ENCODE measurements around the gene PPM1A. TPM values are rescaled to one million over a fixed set of nuclear protein-coding genes. Genes with fewer than 3 reads are reported as not detected.

Gene PPM1A
- total RNA-seq, 1 donor: 22.5 TPM

GRCh38 chr14:60210703-60211102 is 38.3 kb upstream of the PPM1A start:
- no peak for TF ChIP-seq CTCF (IDR thresholded peaks at IDR 0.05; ENCODE audit: insufficient read depth, low read depth, low read length)
- H3K4me3 ChIP-seq (ENCODE audit: low read depth, low read length): no peak overlapping the region
- DNase-seq (ENCODE audit: low read depth): no peak

- no peak for DNase-seq (ENCODE audit: low read depth)
- TF ChIP-seq CTCF (IDR thresholded peaks at IDR 0.05; ENCODE audit: insufficient read depth, low read depth, low read length): no peak
- no peak overlapping the region for H3K4me3 ChIP-seq (ENCODE audit: low read depth, low read length)
Measured at GRCh38 chr14:60211153-60211552, 37.9 kb upstream of the PPM1A start.

- no peak overlapping the region for H3K4me3 ChIP-seq (ENCODE audit: low read depth, low read length)
- TF ChIP-seq CTCF (IDR thresholded peaks at IDR 0.05; ENCODE audit: insufficient read depth, low read depth, low read length): no peak
- no peak for DNase-seq (ENCODE audit: low read depth)
Measured at GRCh38 chr14:60212503-60213371, 36.3 kb upstream of the PPM1A start.

GRCh38 chr14:60214003-60214402 is 35.0 kb upstream of the PPM1A start:
- DNase-seq (ENCODE audit: low read depth): no peak

GRCh38 chr14:60214415-60215126 is 34.5 kb upstream of the PPM1A start:
- no peak for TF ChIP-seq CTCF (IDR thresholded peaks at IDR 0.05; ENCODE audit: insufficient read depth, low read depth, low read length)

More at GRCh38 chr14:60214003-60214402, 35.0 kb upstream of the PPM1A start:
- H3K4me3 ChIP-seq (ENCODE audit: low read depth, low read length): no peak overlapping the region
- TF ChIP-seq CTCF (IDR thresholded peaks at IDR 0.05; ENCODE audit: insufficient read depth, low read depth, low read length): no peak

GRCh38 chr14:60215127-60215444 is 33.9 kb upstream of the PPM1A start:
- no peak for DNase-seq (ENCODE audit: low read depth)
- TF ChIP-seq CTCF (IDR thresholded peaks at IDR 0.05; ENCODE audit: insufficient read depth, low read depth, low read length): no peak
- H3K4me3 ChIP-seq (ENCODE audit: low read depth, low read length): no peak overlapping the region

More at GRCh38 chr14:60214415-60215126, 34.5 kb upstream of the PPM1A start:
- DNase-seq (ENCODE audit: low read depth): no peak
- H3K4me3 ChIP-seq (ENCODE audit: low read depth, low read length): no peak overlapping the region

Data from fibroblast of villous mesenchyme (primary cell).